A549 (cell line): ENCODE results near the gene PITPNB. TPM values are rescaled to one million over a fixed set of nuclear protein-coding genes. Genes with fewer than 3 reads are reported as not detected.

Experiments used
- ATAC-seq, 2 experiments: fragments of 200-7000 bp in 1 of 2; fragments of >200 bp in 1 of 2; cut with Nextera tagmentation in 1 of 2; cut with Tn5 transposase in 1 of 2; 3 replicates each; pipeline versions ENCODE4 v1.8.0 to v1.9.1; 2018 to 2020; ENCODE audit warnings: mild to moderate bottlenecking in 1 of 2, moderate library complexity in 1 of 2
- CTCF ChIA-PET: fragments of 300-600 bp; sonication (Branson Sonifier 250); formaldehyde crosslinking; extraction: SDS; loops from one replicate; lab custom pipeline; 2021; ENCODE audit warnings: antibody characterized with exemption, inconsistent platforms; lab: Yijun Ruan, JAX
- POLR2A ChIA-PET: fragments of 350-600 bp; formaldehyde crosslinking; extraction: SDS; loops from one replicate; lab custom pipeline; 2021; ENCODE audit warnings: antibody characterized with exemption, inconsistent platforms; lab: Yijun Ruan, JAX
- DNase-seq, 2 experiments: peaks; one replicate each; pipeline versions ENCODE4 v3.0.0 to v3.0.0-alpha.2; 2011 to 2016; ENCODE audit warnings: low read depth in 1 of 2, low spot score in 1 of 2
- FAIRE-seq: peaks from 2 replicates; lab custom pipeline; 2011; peaks lifted over from hg19 to GRCh38; lab: Jason Lieb, UNC
- H3K27ac ChIP-seq, 2 experiments: fragments of >200 bp; sonication (Bioruptor Twin); formaldehyde crosslinking; 3 replicates each; pipeline ENCODE4 v1.5.1; 2016 to 2017
- H3K4me1 ChIP-seq: fragments of >200 bp; sonication (Bioruptor Twin); formaldehyde crosslinking; 3 replicates; pipeline ENCODE4 v1.6.1; 2016
- H3K4me2 ChIP-seq: fragments of >200 bp; sonication (Bioruptor Twin); formaldehyde crosslinking; 3 replicates; pipeline ENCODE4 v1.6.1; 2016
- H3K4me3 ChIP-seq: fragments of >200 bp; sonication (Bioruptor Twin); formaldehyde crosslinking; 3 replicates; pipeline ENCODE4 v1.5.1; 2016
- H3K9me3 ChIP-seq: fragments of >200 bp; sonication (Bioruptor Twin); formaldehyde crosslinking; 3 replicates; pipeline ENCODE4 v1.6.1; 2016
- ATOH8 ChIP-seq: fragments of 250-450 bp; sonication (Bioruptor Pico); IDR thresholded peaks from 2 replicates; pipeline ENCODE4 v1.5.0; 2020; ENCODE audit warnings: low read depth, mild to moderate bottlenecking, moderate library complexity
- CBX8 ChIP-seq: fragments of 200-600 bp; sonication (generic); IDR thresholded peaks from 2 replicates; pipeline ENCODE4 v1.6.1; 2016
- CHD2 ChIP-seq: fragments of 150-350 bp; IDR thresholded peaks from 2 replicates; pipeline ENCODE4 v1.6.1; 2014; ENCODE audit warnings: low read length; ENCODE audit not compliant: partially characterized antibody
- E2F6 ChIP-seq: IDR thresholded peaks from 2 replicates; pipeline ENCODE4 v1.6.1; 2012; ENCODE audit warnings: low read depth, borderline replicate concordance
- EP300 ChIP-seq, 2 experiments: fragments of >200 bp; sonication (Bioruptor Twin); formaldehyde crosslinking; IDR thresholded peaks; 2 replicates in 1 of 2; 3 replicates in 1 of 2; pipeline ENCODE4 v1.6.1; 2016 to 2017
- FOXS1 ChIP-seq: fragments of 250-450 bp; sonication (Bioruptor Pico); IDR thresholded peaks from 2 replicates; pipeline ENCODE4 v1.5.0; 2020; ENCODE audit warnings: mild to moderate bottlenecking, moderate library complexity
- HES2 ChIP-seq: fragments of >200 bp; sonication (Bioruptor Twin); formaldehyde crosslinking; IDR thresholded peaks from 2 replicates; pipeline ENCODE4 v1.6.1; 2016
- JUN ChIP-seq, 2 experiments: fragments of >200 bp; sonication (Bioruptor Twin); formaldehyde crosslinking; IDR thresholded peaks; 2 replicates in 1 of 2; 3 replicates in 1 of 2; pipeline ENCODE4 v1.6.1; 2016 to 2017
- JUNB ChIP-seq: fragments of >200 bp; sonication (Bioruptor Twin); formaldehyde crosslinking; IDR thresholded peaks from 2 replicates; pipeline ENCODE4 v1.6.1; 2016
- MAFK ChIP-seq: fragments of 450-650 bp; IDR thresholded peaks from 2 replicates; pipeline ENCODE4 v1.6.1; 2014; ENCODE audit not compliant: partially characterized antibody
- MYC ChIP-seq: IDR thresholded peaks from 2 replicates; pipeline ENCODE4 v1.6.1; 2012; ENCODE audit warnings: mild to moderate bottlenecking, inconsistent platforms, low read length, improper control_type of control experiment, borderline replicate concordance
- NPAS2 ChIP-seq: fragments of 250-450 bp; sonication (Bioruptor Pico); IDR thresholded peaks from 2 replicates; pipeline ENCODE4 v1.8.0; 2022; ENCODE audit warnings: mild to moderate bottlenecking, moderate library complexity, borderline replicate concordance
- POLR2AphosphoS2 ChIP-seq: conservative IDR thresholded peaks from 2 replicates; pipeline ENCODE4 v1.6.1; 2012; ENCODE audit warnings: low read length, improper control_type of control experiment, inconsistent platforms
- RAD21 ChIP-seq, 2 experiments: fragments of >200 bp in 1 of 2; sonication (Bioruptor Twin) in 1 of 2; formaldehyde crosslinking in 1 of 2; IDR thresholded peaks in 1 of 2; conservative IDR thresholded peaks in 1 of 2; 2 replicates in 1 of 2; 3 replicates in 1 of 2; pipeline ENCODE4 v1.6.1; 2012 to 2018; ENCODE audit warnings: inconsistent platforms in 1 of 2
- REST ChIP-seq: fragments of 200-600 bp; sonication (generic); IDR thresholded peaks from 2 replicates; pipeline ENCODE4 v1.6.1; 2016; ENCODE audit warnings: antibody characterized with exemption, mild to moderate bottlenecking, moderate library complexity
- RFX5 ChIP-seq: fragments of 450-650 bp; IDR thresholded peaks from 2 replicates; pipeline ENCODE4 v1.7.1; 2014; ENCODE audit warnings: antibody characterized with exemption, mild to moderate bottlenecking, moderate library complexity
- TFCP2L1 ChIP-seq: fragments of 250-450 bp; sonication (Bioruptor Pico); IDR thresholded peaks from 2 replicates; pipeline ENCODE4 v1.5.0; 2021; ENCODE audit warnings: mild to moderate bottlenecking
- ZFP36 ChIP-seq: fragments of 450-650 bp; IDR thresholded peaks from 2 replicates; pipeline ENCODE4 v1.6.1; 2014; ENCODE audit warnings: borderline replicate concordance; ENCODE audit not compliant: partially characterized antibody
- WGBS: methylation state at CpG from one replicate; pipeline ENCODE4 v1.1.6; 2017; ENCODE audit errors: missing lambda C conversion rate; 5-methylcytosine and 5-hydroxymethylcytosine counted together
- polyA plus RNA-seq, 4 experiments: library from polyadenylated mRNA; depleted of rRNA in 3 of 4; stranded (reverse); fragments of >200 nt; fragmentation: RNase III in 1 of 4; extraction: RNeasy Plus Mini Kit Qiagen cat#74134 plus additional on column Dnase treatment in 1 of 4; gene quantifications; 2 replicates in 3 of 4; 3 replicates in 1 of 4; pipeline ENCODE4 v1.2.3, GENCODE V29; 2011 to 2017

PITPNB gene
- polyA plus RNA-seq, 2 of the 4 experiments (the other 2 are of a cell fraction): 45.8 to 52.1 TPM

GRCh38 chr22:27873472-27873871 is 45.6 kb downstream of the PITPNB start:
- TF ChIP-seq REST (no peak), E2F6 (no peak)
- no peak for DNase-seq
- FAIRE-seq: no peak
- H3K4me2 ChIP-seq: no peak overlapping the region
- no peak overlapping the region for H3K27ac ChIP-seq
- ChIA-PET POLR2A (no interaction called here), CTCF (interaction anchor here (0.9 to 1.8 kb wide), 2 partner anchors 24 to 136 kb away, joined by 3 to 5 read pairs; no protein-coding TSS in a partner anchor)
- H3K9me3 ChIP-seq: no peaks in the 10 kb centered on the region
- whole genome bisulfite sequencing: 86% methylated on average over 2 of the region's 2 CpGs
- no peak overlapping the region for H3K4me3 ChIP-seq
- peaks cover 20% of the 10 kb centered on the region for H3K4me1 ChIP-seq
- ATAC-seq: no peak

GRCh38 chr22:27872488-27872887 is 46.6 kb downstream of the PITPNB start:
- CTCF ChIA-PET: interaction anchor here (0.6 to 2.6 kb wide), 3 partner anchors 8 to 358 kb away, joined by 3 to 18 read pairs (median 3); no protein-coding TSS in a partner anchor
- POLR2A ChIA-PET: no interaction called here
- 92% methylated on average over 1 of the region's 1 CpG for WGBS

GRCh38 chr22:27871306-27872014 is 47.6 kb downstream of the PITPNB start:
- peaks cover 40% of the 10 kb centered on the region for H3K4me1 ChIP-seq
- peak overlapping the region; percentile 43; the same call in 1 of the 3 replicates for H3K4me2 ChIP-seq
- DNase-seq: no peak
- no peaks in the 10 kb centered on the region for H3K9me3 ChIP-seq
- no peak for ATAC-seq
- CTCF ChIA-PET: interaction anchor here (2.6 kb wide), 1 partner anchor 9 kb away, joined by 18 read pairs; no protein-coding TSS in a partner anchor
- 94% methylated on average over 2 of the region's 2 CpGs for WGBS
- no peak for FAIRE-seq
- POLR2A ChIA-PET: no interaction called here
- H3K4me3 ChIP-seq: no peak overlapping the region
- TF ChIP-seq RAD21 (conservative IDR thresholded peaks at IDR 0.05 in 1 of 2, IDR thresholded peaks at IDR 0.05 in 1 of 2) (no peak), TFCP2L1 (CRISPR knock-in tag) (no peak), FOXS1 (CRISPR knock-in tag) (no peak), JUNB (no peak), MYC (no peak), RFX5 (no peak)
- H3K27ac ChIP-seq: peak overlapping the region in 1 of 2 experiments; percentile 53; a peak in 1 of 6 replicates

More at GRCh38 chr22:27872488-27872887, 46.6 kb downstream of the PITPNB start:
- H3K9me3 ChIP-seq: no peaks in the 10 kb centered on the region
- H3K4me2 ChIP-seq: no peak overlapping the region
- FAIRE-seq: no peak
- no peak overlapping the region; a peak in 1 of 6 replicates for H3K27ac ChIP-seq
- no peak overlapping the region for H3K4me3 ChIP-seq
- no peak for DNase-seq
- TF ChIP-seq MAFK: no peak
- no peak for ATAC-seq
- H3K4me1 ChIP-seq: peaks cover 30% of the 10 kb centered on the region

GRCh38 chr22:27870234-27871191 is 48.5 kb downstream of the PITPNB start:
- WGBS: 76% methylated on average over 2 of the region's 2 CpGs
- H3K27ac ChIP-seq: peak overlapping the region in 1 of 2 experiments; percentile 53; a peak in 2 of 6 replicates
- H3K4me2 ChIP-seq: peak overlapping the region; percentile 43
- no peak for FAIRE-seq
- peaks cover 50% of the 10 kb centered on the region for H3K4me1 ChIP-seq
- H3K4me3 ChIP-seq: no peak overlapping the region
- ChIA-PET POLR2A (no interaction called here), CTCF (interaction anchor here (0.6 to 2.6 kb wide), 3 partner anchors 10 to 1240 kb away, joined by 3 to 18 read pairs (median 5); no protein-coding TSS in a partner anchor)
- H3K9me3 ChIP-seq: no peaks in the 10 kb centered on the region
- DNase-seq: no peak
- ATAC-seq: no peak
- TF ChIP-seq HES2: no peak
- no peak for TF ChIP-seq ZFP36
- TF ChIP-seq NPAS2 (CRISPR knock-in tag): no peak
- TF ChIP-seq ATOH8 (CRISPR knock-in tag): no peak
- TF ChIP-seq JUN (IDR thresholded peaks at IDR 0.05): no peak
- no peak for TF ChIP-seq CBX8
- no peak for TF ChIP-seq E2F6
- TF ChIP-seq POLR2AphosphoS2: no peak
- TF ChIP-seq FOXS1 (CRISPR knock-in tag): no peak
- no peak for TF ChIP-seq EP300 (IDR thresholded peaks at IDR 0.05)
- no peak for TF ChIP-seq CHD2
